Omental fat pad (tissue), 4 donors: ENCODE results near the gene KLF15. TPM values are rescaled to one million over a fixed set of nuclear protein-coding genes. Genes with fewer than 3 reads are reported as not detected.

Experiments
- ATAC-seq: fragments of 150-250 bp; one replicate; pipeline ENCODE4 v1.9.1; 2016; ENCODE audit warnings: mild to moderate bottlenecking, moderate library complexity; ENCODE audit not compliant: low FRiP score
- DNase-seq: peaks from one replicate; pipeline ENCODE4 v3.0.0-alpha.2; 2019; ENCODE audit warnings: low spot score
- CTCF ChIP-seq, 3 donors: fragments of 450-650 bp; IDR thresholded peaks; one replicate each; pipeline ENCODE4 v1.5.1; 2016 to 2017; ENCODE audit warnings: antibody characterized with exemption in 3 of 3, mild to moderate bottlenecking in 3 of 3, moderate library complexity in 2 of 3
- total RNA-seq, 4 donors: library from RNA; depleted of rRNA; stranded (reverse); fragments of >200 nt; gene quantifications; one replicate each; pipeline ENCODE4 v1.1.0, GENCODE V29; 2016

Gene KLF15
- total RNA-seq, 4 donors from 2014 or later: 22.3 to 73.1 (median 59.9) TPM

GRCh38 chr3:126394179-126394976 lies 37.2 kb upstream of the KLF15 start, which contains the start of gene CFAP100:
Gene CFAP100, plus strand, starts transcription at chr3:126394909. Its CDS starts 1,092 bp downstream, at chr3:126396001.
- ATAC-seq: no peak

GRCh38 chr3:126393563-126393962 lies 36.4 kb upstream of the KLF15 start:
- DNase-seq (no peak), ATAC-seq (no peak)
- no peak for TF ChIP-seq CTCF (IDR thresholded peaks at IDR 0.05)

More at GRCh38 chr3:126394179-126394976, 37.2 kb upstream of the KLF15 start, which contains the start of gene CFAP100:
- TF ChIP-seq CTCF (IDR thresholded peaks at IDR 0.05): no peak
- no peak for DNase-seq

GRCh38 chr3:126392246-126392645 lies 35.0 kb upstream of the KLF15 start:
- TF ChIP-seq CTCF (IDR thresholded peaks at IDR 0.05): no peak
- no peak for ATAC-seq
- DNase-seq: no peak

GRCh38 chr3:126391631-126392030 lies 34.4 kb upstream of the KLF15 start:
- no peak for DNase-seq
- ATAC-seq: no peak
- no peak for TF ChIP-seq CTCF (IDR thresholded peaks at IDR 0.05)

- DNase-seq (no peak), ATAC-seq (no peak)
- TF ChIP-seq CTCF (IDR thresholded peaks at IDR 0.05): no peak
Observed at GRCh38 chr3:126390751-126391150, 33.5 kb upstream of the KLF15 start.

- no peak for ATAC-seq
- DNase-seq: no peak
- TF ChIP-seq CTCF (IDR thresholded peaks at IDR 0.05): no peak
Observed at GRCh38 chr3:126390201-126390600, 33.0 kb upstream of the KLF15 start.

GRCh38 chr3:126389794-126390146 lies 32.6 kb upstream of the KLF15 start:
- no peak for DNase-seq
- no peak for ATAC-seq
- no peak for TF ChIP-seq CTCF (IDR thresholded peaks at IDR 0.05)
